Liver (tissue), 9 donors: Measurements from ENCODE around the gene CRP. TPM values are rescaled to one million over a fixed set of nuclear protein-coding genes. Genes with fewer than 3 reads are reported as not detected.

Experiments used
- DNase-seq: peaks from one replicate; pipeline ENCODE4 v3.0.0-alpha.2; 2017; ENCODE audit warnings: low spot score
- H3K27ac ChIP-seq, 2 donors: one replicate each; pipeline ENCODE4 v1.7.0; 2013; ENCODE audit warnings: inconsistent platforms in 2 of 2, low read length in 2 of 2, control low read depth in 1 of 2, low read depth in 1 of 2, mild to moderate bottlenecking in 1 of 2
- H3K27me3 ChIP-seq, 4 donors: one replicate each; pipeline versions ENCODE4 v1.6.1 to v1.7.0; 2013; ENCODE audit warnings: low read length in 3 of 4, inconsistent platforms in 1 of 4, mild to moderate bottlenecking in 1 of 4, moderate library complexity in 1 of 4; ENCODE audit not compliant: control insufficient read depth in 4 of 4, insufficient read depth in 4 of 4
- H3K36me3 ChIP-seq, 4 donors: one replicate each; pipeline versions ENCODE4 v1.6.1 to v1.7.0; 2013; ENCODE audit warnings: low read length in 3 of 4, mild to moderate bottlenecking in 3 of 4, low read depth in 1 of 4, moderate library complexity in 1 of 4; ENCODE audit not compliant: control insufficient read depth in 4 of 4, insufficient read depth in 3 of 4
- H3K4me1 ChIP-seq, 4 donors: one replicate each; pipeline versions ENCODE4 v1.6.1 to v1.7.0; 2013; ENCODE audit warnings: low read length in 3 of 4, mild to moderate bottlenecking in 3 of 4, moderate library complexity in 1 of 4; ENCODE audit not compliant: control insufficient read depth in 4 of 4, insufficient read depth in 4 of 4
- H3K4me3 ChIP-seq, 3 donors: one replicate each; pipeline versions ENCODE4 v1.6.1 to v1.7.0; 2013; ENCODE audit warnings: low read length in 3 of 3, control low read depth in 1 of 3, low read depth in 1 of 3, mild to moderate bottlenecking in 1 of 3
- H3K9ac ChIP-seq, 2 donors: one replicate each; pipeline ENCODE4 v1.7.0; 2013; ENCODE audit warnings: low read length in 2 of 2, mild to moderate bottlenecking in 2 of 2, moderate library complexity in 2 of 2, control low read depth in 1 of 2, low read depth in 1 of 2
- H3K9me3 ChIP-seq, 4 donors: one replicate each; pipeline versions ENCODE4 v1.6.1 to v1.7.0; 2013; ENCODE audit warnings: low read length in 3 of 4; ENCODE audit not compliant: control insufficient read depth in 4 of 4
- CTCF ChIP-seq: fragments of 150-350 bp; IDR thresholded peaks from 2 replicates; pipeline ENCODE4 v1.5.1; 2017; ENCODE audit warnings: improper control_type of control experiment, low read depth, low read length; ENCODE audit not compliant: missing input control
- EGR1 ChIP-seq, 2 donors: IDR thresholded peaks; 2 replicates each; pipeline ENCODE4 v1.6.1; 2016 to 2018; ENCODE audit warnings: antibody characterized with exemption in 2 of 2, low read depth in 2 of 2
- FOXA1 ChIP-seq: IDR thresholded peaks from 2 replicates; pipeline ENCODE4 v1.6.1; 2016; ENCODE audit warnings: antibody characterized with exemption
- FOXA2 ChIP-seq: IDR thresholded peaks from 2 replicates; pipeline ENCODE4 v1.6.1; 2016; ENCODE audit warnings: antibody characterized with exemption
- GABPA ChIP-seq, 2 donors: IDR thresholded peaks in 1 of 2; conservative IDR thresholded peaks in 1 of 2; 2 replicates each; pipeline ENCODE4 v1.6.1; 2016; ENCODE audit warnings: antibody characterized with exemption in 2 of 2, mild to moderate bottlenecking in 1 of 2, moderate library complexity in 1 of 2
- HNF4A ChIP-seq, 2 donors: conservative IDR thresholded peaks; 2 replicates each; pipeline ENCODE4 v1.6.1; 2016; ENCODE audit warnings: antibody characterized with exemption in 2 of 2, mild to moderate bottlenecking in 2 of 2
- HNF4G ChIP-seq: IDR thresholded peaks from 2 replicates; pipeline ENCODE4 v1.6.1; 2016; ENCODE audit warnings: antibody characterized with exemption
- JUND ChIP-seq, 2 donors: IDR thresholded peaks; 2 replicates each; pipeline ENCODE4 v1.6.1; 2016; ENCODE audit warnings: antibody characterized with exemption in 2 of 2
- NR2F2 ChIP-seq: IDR thresholded peaks from 2 replicates; pipeline ENCODE4 v1.6.1; 2016; ENCODE audit warnings: antibody characterized with exemption
- RAD21 ChIP-seq, 2 donors: IDR thresholded peaks; 2 replicates each; pipeline ENCODE4 v1.6.1; 2016; ENCODE audit warnings: antibody characterized with exemption in 2 of 2, mild to moderate bottlenecking in 2 of 2
- RXRA ChIP-seq, 2 donors: IDR thresholded peaks; 2 replicates each; pipeline ENCODE4 v1.6.1; 2017 to 2018; ENCODE audit warnings: antibody characterized with exemption in 2 of 2, mild to moderate bottlenecking in 1 of 2
- SP1 ChIP-seq: IDR thresholded peaks from 2 replicates; pipeline ENCODE4 v1.6.1; 2018; ENCODE audit warnings: antibody characterized with exemption, mild to moderate bottlenecking
- TAF1 ChIP-seq: conservative IDR thresholded peaks from 2 replicates; pipeline ENCODE4 v1.6.1; 2016; ENCODE audit warnings: antibody characterized with exemption, mild to moderate bottlenecking
- YY1 ChIP-seq: IDR thresholded peaks from 2 replicates; pipeline ENCODE4 v1.6.1; 2016; ENCODE audit warnings: antibody characterized with exemption, mild to moderate bottlenecking
- WGBS: extraction: QIAGEN DNeasy Blood & Tissue Kit; methylation state at CpG from one replicate; pipeline ENCODE4 v1.1.7; 2013; 5-methylcytosine and 5-hydroxymethylcytosine counted together
- polyA plus RNA-seq, 2 donors: library from polyadenylated mRNA; stranded (reverse) in 1 of 2; unstranded in 1 of 2; fragments of 200-250 nt in 1 of 2; fragments of >200 nt in 1 of 2; fragmentation: Nextera tagmentation in 1 of 2; extraction: Ambion mirVana in 1 of 2; gene quantifications; one replicate each; pipeline versions ENCODE4 v1.2.1 to v1.2.3, GENCODE V29; 2013 to 2015
- total RNA-seq, 2 donors: library from RNA; depleted of rRNA; stranded (reverse); fragments of >200 nt; gene quantifications; one replicate each; pipeline ENCODE4 v1.2.3, GENCODE V29; 2014
- TF ChIP-seq, protein P1 (sequence below): IDR thresholded peaks from 2 replicates; pipeline ENCODE4 v1.6.1; 2016; ENCODE audit warnings: antibody characterized with exemption
- TF ChIP-seq, protein P2 (sequence below): IDR thresholded peaks from 2 replicates; pipeline ENCODE4 v1.6.1; 2016; ENCODE audit warnings: antibody characterized with exemption, mild to moderate bottlenecking
- TF ChIP-seq, protein P3 (sequence below): IDR thresholded peaks from 2 replicates; pipeline ENCODE4 v1.6.1; 2016; ENCODE audit warnings: antibody characterized with exemption
- TF ChIP-seq, protein P4 (sequence below): IDR thresholded peaks from 2 replicates; pipeline ENCODE4 v1.6.1; 2016; ENCODE audit warnings: antibody characterized with exemption
- donor health status: healthy.
- donor health status: healthy.
- donor health status: healthy.
- donor health status: healthy.
- donor health status: healthy.

The CRP gene
- total and polyA plus RNA-seq, 4 donors: 103 to 13,117 (median 4,465) TPM

GRCh38 chr1:159749630-159750029 is 35.2 kb upstream of the CRP start:
- Histone ChIP-seq H3K4me3 (no peak overlapping the region), H3K9me3 (no peaks in the 10 kb centered on the region), H3K27me3 (no peaks in the 10 kb centered on the region), H3K36me3 (no peaks in the 10 kb centered on the region), H3K27ac (no peak overlapping the region), H3K4me1 (peaks cover 4 to 31% (median 24%) of the 10 kb centered on the region in 4 donors), H3K9ac (no peak overlapping the region)
- TF ChIP-seq RAD21 (IDR thresholded peaks at IDR 0.05) (no peak), GABPA (IDR thresholded peaks at IDR 0.05 in 1 of 2, conservative IDR thresholded peaks at IDR 0.05 in 1 of 2) (no peak), TAF1 (no peak), RXRA (IDR thresholded peaks at IDR 0.05) (no peak), EGR1 (IDR thresholded peaks at IDR 0.05; ENCODE audit: low read depth in 2 of 2) (no peak), HNF4A (conservative IDR thresholded peaks at IDR 0.05) (no peak), YY1 (no peak), CTCF (no peak), FOXA1 (no peak), FOXA2 (no peak), SP1 (no peak), JUND (IDR thresholded peaks at IDR 0.05) (no peak)
- TF ChIP-seq, protein P1, sequence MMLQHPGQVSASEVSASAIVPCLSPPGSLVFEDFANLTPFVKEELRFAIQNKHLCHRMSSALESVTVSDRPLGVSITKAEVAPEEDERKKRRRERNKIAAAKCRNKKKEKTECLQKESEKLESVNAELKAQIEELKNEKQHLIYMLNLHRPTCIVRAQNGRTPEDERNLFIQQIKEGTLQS: no peak
- TF ChIP-seq, protein P2, sequence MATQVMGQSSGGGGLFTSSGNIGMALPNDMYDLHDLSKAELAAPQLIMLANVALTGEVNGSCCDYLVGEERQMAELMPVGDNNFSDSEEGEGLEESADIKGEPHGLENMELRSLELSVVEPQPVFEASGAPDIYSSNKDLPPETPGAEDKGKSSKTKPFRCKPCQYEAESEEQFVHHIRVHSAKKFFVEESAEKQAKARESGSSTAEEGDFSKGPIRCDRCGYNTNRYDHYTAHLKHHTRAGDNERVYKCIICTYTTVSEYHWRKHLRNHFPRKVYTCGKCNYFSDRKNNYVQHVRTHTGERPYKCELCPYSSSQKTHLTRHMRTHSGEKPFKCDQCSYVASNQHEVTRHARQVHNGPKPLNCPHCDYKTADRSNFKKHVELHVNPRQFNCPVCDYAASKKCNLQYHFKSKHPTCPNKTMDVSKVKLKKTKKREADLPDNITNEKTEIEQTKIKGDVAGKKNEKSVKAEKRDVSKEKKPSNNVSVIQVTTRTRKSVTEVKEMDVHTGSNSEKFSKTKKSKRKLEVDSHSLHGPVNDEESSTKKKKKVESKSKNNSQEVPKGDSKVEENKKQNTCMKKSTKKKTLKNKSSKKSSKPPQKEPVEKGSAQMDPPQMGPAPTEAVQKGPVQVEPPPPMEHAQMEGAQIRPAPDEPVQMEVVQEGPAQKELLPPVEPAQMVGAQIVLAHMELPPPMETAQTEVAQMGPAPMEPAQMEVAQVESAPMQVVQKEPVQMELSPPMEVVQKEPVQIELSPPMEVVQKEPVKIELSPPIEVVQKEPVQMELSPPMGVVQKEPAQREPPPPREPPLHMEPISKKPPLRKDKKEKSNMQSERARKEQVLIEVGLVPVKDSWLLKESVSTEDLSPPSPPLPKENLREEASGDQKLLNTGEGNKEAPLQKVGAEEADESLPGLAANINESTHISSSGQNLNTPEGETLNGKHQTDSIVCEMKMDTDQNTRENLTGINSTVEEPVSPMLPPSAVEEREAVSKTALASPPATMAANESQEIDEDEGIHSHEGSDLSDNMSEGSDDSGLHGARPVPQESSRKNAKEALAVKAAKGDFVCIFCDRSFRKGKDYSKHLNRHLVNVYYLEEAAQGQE: no peak
- TF ChIP-seq, protein P3, sequence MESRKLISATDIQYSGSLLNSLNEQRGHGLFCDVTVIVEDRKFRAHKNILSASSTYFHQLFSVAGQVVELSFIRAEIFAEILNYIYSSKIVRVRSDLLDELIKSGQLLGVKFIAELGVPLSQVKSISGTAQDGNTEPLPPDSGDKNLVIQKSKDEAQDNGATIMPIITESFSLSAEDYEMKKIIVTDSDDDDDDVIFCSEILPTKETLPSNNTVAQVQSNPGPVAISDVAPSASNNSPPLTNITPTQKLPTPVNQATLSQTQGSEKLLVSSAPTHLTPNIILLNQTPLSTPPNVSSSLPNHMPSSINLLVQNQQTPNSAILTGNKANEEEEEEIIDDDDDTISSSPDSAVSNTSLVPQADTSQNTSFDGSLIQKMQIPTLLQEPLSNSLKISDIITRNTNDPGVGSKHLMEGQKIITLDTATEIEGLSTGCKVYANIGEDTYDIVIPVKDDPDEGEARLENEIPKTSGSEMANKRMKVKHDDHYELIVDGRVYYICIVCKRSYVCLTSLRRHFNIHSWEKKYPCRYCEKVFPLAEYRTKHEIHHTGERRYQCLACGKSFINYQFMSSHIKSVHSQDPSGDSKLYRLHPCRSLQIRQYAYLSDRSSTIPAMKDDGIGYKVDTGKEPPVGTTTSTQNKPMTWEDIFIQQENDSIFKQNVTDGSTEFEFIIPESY: no peak
- no peak for DNase-seq
- 80% methylated on average over 2 of the region's 2 CpGs for WGBS

DNA sequence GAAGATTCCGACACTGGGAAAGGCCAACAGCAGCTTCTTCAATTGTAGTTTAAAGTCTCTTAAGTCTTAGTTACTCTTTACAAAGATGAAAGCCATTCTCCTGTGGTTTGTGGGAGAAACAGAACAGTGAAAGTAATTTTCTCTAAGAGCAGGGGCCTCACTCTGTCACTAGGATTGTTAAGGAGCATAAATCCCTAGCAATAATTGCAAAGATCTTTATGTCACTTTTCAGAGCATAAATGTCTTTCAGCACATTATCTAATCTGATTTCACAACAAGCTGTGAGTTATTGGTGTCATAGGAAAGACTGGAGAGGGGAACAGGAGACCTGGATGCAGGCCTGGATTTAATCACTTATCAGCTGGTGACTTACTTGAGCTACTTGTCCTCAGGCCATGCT is 34.0 kb upstream of the CRP start:
- Histone ChIP-seq H3K4me3 (no peak overlapping the region), H3K27me3 (no peaks in the 10 kb centered on the region), H3K4me1 (peaks cover 4 to 21% (median 17%) of the 10 kb centered on the region in 4 donors), H3K9me3 (no peaks in the 10 kb centered on the region), H3K27ac (no peak overlapping the region), H3K36me3 (no peaks in the 10 kb centered on the region), H3K9ac (no peak overlapping the region)
- no peak for DNase-seq
- WGBS: 95% methylated on average over 1 of the region's 1 CpG
- TF ChIP-seq GABPA (IDR thresholded peaks at IDR 0.05 in 1 of 2, conservative IDR thresholded peaks at IDR 0.05 in 1 of 2) (no peak), SP1 (no peak), CTCF (no peak), FOXA1 (no peak), RXRA (IDR thresholded peaks at IDR 0.05) (no peak), EGR1 (IDR thresholded peaks at IDR 0.05; ENCODE audit: low read depth in 2 of 2) (no peak), HNF4G (no peak), TAF1 (no peak), NR2F2 (no peak), RAD21 (IDR thresholded peaks at IDR 0.05) (no peak), JUND (IDR thresholded peaks at IDR 0.05) (no peak), HNF4A (conservative IDR thresholded peaks at IDR 0.05) (no peak)
- TF ChIP-seq, protein P4, sequence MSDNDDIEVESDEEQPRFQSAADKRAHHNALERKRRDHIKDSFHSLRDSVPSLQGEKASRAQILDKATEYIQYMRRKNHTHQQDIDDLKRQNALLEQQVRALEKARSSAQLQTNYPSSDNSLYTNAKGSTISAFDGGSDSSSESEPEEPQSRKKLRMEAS: no peak
- TF ChIP-seq, protein P3: no peak
- TF ChIP-seq, protein P1: no peak
